Myocyte (in vitro differentiated cells): ENCODE measurements around the gene ACTR3C. TPM values are rescaled to one million over a fixed set of nuclear protein-coding genes. Genes with fewer than 3 reads are reported as not detected.
"Not testable (repeated sequence)": the region's sequence is repeated elsewhere in the genome, so short reads cannot be mapped to it uniquely, and the experiment has no call there.

Experiments
- DNase-seq: peaks from one replicate; pipeline ENCODE4 v3.0.0-alpha.2; 2012; ENCODE audit warnings: low read depth
- total RNA-seq: library from RNA; depleted of rRNA; stranded (reverse); fragments of >200 nt; gene quantifications from 2 replicates; pipeline ENCODE4 v1.2.3, GENCODE V29; 2014

ACTR3C gene
- total RNA-seq, 1 donor from 2014 or later: 0.32 TPM

DNA sequence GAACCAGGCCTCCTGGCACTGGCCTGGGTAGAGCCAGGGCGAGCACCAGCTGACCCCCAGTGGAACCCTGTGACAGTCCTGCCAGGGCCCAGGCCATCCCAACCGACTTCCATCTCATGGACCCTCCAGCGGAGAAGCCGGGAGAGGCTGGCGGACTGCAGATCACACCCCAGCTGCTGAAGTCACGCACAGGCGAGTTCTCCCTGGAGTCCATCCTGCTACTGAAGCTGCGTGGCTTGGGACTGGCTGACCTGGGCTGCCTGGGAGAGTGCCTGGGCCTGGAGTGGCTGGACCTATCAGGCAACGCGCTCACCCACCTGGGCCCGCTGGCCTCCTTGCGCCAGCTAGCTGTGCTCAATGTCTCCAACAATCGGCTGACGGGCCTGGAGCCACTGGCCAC is 13.4 kb upstream of the ACTR3C start:
- no peak for DNase-seq

DNA sequence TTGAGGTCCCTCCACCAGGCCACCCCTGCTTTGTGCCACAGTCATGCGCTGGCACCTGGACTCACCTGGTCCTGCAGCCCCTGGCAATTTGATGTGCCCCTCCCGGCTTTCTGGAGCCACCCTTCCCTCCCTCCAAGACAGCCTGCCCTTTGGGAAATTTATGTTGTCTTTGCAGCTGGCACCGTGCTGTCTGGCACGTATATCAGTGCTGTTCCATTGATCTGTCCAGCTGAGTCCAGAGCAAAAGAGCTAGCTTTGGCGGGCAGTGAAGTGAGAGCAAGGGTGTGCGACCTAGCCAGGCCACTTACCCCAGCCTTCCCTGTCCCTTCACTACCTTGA is 12.4 kb upstream of the ACTR3C start:
- no peak for DNase-seq

DNA sequence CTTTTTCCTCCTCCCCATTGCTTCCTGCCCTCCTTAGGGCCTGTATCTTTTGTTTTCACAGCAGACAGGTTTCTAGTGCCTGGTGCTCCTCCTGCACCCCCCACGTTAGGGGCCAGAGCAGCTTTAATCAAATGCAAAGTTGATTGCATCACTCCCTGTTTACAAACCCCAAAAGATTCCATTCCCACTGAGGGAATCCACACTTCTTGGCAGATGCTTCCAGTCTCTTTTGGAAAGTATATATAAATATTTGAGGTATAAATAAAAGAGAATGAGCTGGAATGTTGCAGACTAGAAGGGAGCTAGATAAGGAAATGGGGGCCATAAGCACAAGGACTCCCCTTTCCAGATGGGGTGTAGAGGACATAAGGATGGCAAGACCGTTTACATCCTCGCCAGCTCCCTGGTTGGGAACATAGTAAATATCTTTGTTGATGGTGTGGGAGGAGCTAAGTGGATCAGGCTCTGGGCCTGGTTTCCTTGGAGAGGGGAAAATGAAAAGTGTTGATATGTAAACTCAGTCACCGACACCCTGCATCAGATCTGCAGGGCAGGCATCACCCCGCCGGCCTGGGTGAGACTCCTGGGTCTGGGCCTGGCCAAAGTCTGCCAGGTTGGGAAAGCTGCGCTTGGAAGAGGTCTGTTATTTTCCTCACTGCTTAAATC is 11.9 kb upstream of the ACTR3C start:
- peak; percentile 62 for DNase-seq

DNA sequence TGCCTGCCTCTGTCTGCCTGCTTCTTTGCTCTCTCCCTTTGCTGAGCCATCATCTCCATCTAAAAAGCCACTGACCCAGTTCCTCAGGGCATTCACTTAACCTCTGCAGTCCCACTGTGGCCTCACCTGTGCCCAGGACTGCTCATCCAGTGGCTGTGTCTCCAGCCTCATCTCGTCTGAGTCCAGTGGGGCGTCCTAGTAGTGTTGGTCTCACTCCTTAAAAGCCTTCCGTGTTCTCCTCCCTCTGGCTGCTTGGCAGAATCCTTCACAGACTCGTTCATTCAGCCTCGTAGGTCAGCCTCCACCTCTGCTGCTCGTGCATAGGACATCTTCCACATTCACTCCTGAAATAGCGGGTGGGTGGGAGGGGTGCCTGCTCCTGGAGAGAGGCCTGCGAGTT is 10.8 kb upstream of the ACTR3C start:
- no peak for DNase-seq

DNA sequence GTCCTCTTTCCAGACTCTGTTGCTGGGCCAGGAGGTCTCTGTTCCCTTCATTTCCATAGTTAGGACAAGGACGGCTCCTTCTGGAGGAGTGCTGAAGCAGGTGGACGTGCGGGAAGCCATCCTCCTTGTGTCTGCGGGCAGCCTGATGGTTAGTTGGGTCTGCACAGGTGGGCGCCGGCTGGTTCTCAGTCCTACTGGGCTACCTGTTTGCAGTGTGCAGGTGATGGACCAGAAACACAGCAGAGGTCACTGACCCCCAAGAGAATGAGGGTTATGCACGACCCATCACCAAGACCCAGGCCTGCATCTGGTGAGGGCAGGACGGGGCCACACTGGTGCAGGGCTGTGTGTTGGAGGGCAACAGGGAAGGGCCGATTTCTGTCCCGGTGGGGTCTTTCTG is 10.3 kb upstream of the ACTR3C start:
- DNase-seq: no peak

DNA sequence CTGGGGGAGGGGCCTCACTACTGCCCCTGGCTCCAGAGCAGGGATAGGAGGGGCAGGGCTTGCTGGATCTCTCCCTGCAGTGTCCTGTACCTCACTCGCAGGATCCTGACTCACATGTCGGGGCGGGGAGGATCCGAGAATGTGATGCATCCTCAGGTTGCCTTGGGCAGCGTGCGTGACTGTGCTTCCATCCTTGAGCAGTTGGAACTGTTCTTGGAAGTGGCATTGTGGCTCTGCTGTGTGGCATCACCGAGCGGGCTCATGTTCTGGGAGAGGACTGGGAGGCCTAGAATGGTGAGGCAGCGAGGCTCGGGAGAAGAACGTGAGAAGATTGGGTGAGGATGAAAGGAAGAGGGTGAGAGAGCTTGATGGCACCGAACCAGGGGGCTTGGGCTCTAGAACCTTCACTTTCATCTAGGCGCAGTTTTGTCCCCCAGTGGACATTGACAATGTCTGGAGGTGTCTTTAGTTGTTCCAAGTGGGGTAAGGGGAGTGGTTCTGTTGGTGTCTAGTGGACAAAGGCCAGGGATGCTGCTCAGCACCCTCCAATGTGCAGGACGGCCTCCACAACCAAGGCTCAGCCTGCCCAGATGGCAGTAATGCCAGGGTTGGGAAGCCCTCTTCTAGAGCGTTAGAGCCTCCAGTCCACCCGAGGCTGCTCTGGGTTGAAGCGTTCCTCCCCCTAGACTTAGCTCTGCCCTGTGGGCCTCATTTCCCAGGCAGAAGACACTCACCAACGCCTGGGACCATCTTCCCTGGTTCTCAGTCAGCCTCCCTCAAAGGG is 9.7 kb upstream of the ACTR3C start:
- DNase-seq: no peak

DNA sequence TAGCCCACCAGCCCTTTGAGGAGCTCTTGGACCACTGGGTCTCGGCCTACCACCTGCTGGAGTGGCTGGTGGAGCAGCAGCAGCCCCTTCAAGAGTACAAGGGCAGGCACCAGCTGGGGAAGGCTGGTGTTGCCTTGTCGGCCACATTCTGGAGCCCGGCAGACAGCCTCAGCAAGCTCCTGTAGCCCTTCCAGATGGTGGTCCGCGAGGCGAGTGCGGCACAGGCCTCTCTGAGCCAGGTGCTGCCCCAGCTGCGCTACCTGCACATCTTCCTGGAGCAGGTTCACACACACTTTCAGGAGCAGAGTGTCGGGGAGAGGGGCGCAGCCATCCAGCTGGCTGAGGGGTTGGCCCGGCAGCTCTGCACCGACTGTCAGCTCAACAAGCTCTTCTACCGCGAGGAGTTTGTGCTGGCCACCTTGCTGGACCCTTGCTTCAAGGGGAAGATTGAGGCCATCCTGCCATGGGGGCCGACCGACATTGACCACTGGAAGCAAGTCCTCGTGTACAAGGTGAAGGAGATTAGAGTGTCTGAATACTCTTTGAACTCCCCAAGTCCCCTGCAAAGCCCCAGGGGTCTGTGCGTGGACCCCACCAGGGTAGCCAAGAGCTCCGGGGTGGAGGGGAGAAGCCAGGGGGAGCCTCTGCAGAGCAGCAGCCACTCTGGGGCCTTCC is 7.0 kb upstream of the ACTR3C start:
- peak; percentile 24 for DNase-seq

DNA sequence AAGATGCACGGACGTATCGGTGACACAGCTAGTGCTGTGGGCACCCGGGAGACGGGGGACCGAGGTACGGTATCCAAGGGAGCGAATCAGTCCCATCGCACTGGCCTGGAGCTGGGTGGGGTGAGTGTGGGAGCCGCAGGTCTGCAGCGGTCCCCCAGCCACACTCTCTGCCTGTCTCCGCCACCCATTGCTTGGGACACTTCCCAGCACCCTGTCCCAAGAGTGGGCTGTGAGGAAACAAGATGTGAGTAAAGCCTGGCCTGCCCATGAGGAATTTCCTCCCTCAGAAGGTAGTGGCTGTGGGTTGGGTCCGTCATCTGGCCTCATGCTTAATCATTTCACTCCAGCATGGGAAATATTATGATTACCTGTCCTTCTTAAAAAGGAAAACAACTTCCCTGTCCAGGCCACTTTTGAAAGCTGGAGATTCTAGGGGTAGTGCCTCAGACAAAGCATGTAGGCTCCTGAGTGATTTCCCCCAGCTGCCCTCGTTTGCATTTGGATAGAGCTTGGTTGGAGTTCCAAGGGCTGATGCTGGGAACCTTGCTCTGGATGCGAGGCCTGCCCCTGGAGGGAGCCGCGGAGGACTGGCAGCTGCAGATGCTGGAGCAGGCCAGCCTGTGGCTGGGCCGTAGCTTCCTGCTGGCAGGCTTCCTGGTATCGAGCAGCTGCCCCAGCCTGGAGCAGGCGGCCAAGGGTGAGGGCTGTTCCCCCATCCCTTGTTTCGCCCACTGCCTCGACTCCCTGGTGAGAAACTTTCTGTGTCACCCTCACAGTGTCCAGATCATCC is 6.2 kb upstream of the ACTR3C start:
- DNase-seq: peak; percentile 95

DNA sequence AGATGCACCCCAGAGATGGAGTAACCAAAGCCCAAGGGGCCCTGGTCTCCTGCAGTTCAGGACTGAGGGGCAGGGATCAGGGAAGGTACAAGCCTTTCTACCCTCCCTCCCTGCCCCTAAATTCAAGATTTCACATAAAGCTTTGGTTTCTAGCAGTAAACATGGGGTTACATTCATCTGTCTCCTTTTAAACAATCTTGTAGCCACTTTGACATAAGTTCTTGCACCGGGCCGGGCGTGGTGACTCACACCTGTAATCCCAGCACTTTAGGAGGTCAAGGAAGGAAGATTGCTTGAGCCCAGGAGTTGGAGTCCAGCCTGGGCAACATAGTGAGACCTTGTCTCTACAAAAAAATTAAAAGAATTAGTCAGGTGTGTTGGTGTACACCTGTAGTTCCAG is 4.0 kb upstream of the ACTR3C start:
- DNase-seq: no peak

DNA sequence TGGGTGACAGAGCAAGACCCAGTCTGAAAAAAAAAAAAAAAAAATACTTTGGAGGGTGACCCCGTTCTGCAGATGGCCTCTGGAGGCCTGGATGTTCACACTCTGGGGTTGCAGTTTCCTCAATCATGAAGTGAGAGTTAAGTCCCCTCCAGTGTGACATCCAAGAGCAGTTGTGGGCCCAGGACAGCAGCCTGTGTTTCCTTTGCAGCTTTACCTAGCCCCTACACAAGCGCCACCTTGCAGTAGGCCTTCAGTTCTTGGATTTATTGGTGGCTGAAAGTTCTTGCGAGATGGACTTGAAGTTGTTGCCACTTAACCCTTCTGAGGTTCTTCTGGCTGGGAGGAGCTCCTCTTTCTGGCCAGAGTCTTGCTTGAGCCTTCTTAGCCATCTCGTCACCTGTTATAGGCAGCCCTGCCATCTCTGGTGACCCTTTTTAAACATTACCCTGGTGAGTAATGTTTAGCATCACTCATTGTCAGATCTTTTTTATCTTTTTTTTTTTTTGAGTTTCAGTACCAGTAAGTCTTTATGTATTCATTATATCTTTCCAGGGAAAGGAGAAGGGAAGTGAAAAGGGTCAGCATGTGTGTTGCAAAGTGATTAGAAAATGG is 3.4 kb upstream of the ACTR3C start:
- no peak for DNase-seq

DNA sequence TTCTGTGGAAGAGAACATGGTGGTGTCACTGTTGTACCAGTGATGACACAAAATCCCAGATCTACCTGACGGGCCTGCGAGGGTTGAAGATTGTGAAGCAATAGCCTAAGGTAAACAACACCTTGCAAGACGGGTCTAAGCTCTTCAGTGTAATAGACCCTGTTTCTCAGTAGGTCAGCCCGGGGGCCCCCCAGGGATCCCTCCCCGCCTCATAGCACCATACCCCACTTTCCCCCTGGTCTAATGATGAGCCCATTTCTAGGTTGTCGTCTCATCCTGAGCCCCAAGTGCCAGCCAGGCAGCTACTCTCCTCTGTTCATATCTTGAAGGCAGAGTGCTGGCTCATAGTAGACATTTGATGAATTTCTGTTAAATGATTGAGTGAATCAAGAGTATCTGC is 2.6 kb upstream of the ACTR3C start:
- no peak for DNase-seq

DNA sequence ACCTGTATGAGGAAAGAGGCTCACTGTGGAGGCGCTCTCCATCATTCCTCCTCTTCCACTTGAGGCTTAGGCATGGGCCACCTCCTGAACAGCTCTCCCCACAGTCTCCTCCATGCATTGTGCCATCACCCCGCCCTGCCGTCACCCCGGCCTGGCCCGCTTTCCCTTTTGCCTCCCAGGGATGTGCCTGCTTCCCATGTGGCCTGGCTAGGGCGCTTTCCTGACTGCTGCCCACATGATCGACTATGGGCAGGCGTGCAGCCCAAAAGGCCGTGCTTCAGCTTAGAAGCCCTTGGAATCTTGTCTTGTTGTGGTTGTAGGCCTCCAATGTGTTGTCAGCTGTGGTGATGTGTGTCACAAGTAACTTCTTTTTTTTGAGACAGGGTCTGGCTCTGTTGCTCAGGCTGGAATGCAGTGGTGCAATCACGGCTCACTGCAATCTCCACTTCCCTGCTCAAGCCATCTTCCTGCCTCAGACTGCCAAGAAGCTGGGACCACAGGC is 1.8 kb upstream of the ACTR3C start:
- DNase-seq: peak; percentile 76

DNA sequence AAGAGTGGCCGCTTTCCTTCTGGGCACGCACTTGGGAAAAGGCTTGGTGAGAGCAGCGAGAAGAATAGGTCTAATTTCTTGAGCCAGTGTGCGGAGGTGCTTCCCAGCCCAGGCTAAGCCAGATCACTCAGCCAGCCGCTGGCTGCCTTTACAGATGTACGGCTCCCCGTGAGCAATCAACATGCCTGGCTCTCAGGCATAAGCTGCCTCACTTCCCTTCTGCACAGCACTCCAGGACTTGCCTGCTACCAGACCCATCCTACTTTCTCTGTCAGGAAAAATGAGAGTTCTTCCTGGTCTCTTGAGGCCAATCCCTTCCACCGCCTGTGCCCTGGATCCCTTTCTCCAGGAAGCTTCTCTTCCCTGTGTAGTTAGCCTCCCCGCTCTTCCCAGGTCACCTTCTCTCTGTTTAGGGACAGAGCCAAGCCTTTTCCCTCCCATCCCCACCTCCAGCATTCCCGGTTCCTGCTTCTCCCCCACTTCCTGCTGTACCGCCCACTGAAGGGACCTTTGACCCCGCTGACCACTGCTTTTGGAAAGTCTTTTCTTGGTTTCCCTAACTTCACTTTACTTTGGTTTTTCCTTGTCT is 1.1 kb upstream of the ACTR3C start:
- DNase-seq: peak; percentile 7

DNA sequence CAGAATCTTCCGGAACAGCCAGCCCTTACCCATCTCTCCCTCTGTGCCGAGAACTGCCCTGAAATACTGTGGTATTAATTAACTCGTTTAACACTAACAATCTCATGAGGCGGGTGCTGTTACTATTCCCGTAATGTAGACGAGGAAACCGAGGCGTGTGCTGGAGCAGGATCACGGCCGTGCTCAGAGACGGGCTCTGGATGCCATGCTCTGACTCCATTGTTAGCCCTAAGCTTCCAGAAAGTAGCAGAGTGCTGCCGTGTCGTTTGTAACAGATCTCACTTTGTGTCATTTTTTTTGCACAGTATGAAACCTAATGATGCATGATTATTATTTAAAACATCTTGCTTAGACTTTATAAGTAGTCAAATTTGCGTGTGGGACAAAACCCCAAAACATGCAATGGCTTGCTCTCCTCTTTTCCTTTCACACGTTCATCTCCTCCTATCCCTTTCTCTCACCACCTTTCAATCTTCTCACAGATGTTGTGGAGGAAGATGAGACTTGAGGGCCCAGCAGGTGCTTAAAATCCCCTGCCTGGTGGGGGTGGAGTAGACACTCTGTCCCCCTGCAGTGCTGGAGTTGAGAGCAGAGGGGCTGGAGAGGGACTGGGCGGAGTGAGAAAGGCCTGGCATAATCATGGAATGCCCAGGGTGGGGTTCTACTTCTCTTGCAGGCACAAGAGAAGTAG is 482 bp upstream of the ACTR3C start:
- no peak for DNase-seq

DNA sequence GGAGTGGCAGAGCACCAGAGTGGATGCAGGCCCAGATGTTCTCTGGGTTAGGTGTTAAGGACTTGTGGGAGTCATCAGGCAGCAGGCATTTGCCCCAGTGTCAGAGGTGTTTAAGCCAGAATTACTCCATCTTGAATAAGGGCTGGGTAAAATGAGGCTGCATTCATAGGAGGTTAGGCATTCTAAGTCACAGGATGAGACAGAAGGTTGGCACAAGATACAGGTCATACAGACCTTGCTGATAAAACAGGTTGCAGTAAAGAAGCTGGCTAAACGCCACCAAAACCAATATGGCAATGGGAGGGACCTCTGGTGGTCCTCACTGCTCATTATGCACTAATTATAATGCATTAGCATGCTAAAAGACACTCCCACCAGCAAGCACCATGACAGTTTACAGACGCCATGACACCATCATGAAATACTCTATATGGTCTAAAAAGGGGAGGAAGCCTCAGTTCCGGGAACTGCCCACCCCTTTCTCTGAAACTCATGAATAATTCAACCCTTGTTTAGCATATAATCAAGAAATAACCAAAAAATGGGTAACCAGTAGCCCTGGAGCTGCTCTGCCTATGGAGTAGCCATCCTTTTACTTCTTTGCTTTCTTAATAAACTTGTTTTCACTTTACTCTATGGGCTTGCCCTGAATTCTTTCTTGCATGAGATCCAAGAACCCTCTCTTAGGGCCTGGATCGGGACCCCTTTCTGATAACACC is 1.1 kb downstream of the ACTR3C start:
- no peak for DNase-seq

DNA sequence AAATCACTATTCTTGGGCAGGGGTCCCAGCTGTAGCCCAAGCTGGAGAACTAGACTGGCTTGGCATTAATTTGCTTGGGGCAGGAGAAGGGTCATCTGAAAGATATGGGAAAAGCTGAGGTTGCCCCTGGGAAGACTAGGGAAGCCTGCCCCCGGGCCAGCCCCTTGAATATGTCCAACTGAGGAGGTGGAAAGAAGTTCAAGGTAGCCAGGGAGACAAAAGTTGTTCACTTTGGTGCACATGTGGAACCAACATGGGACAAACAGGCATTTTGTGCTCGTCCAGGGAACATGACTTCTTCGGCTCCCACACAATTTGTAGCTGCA is 1.6 kb downstream of the ACTR3C start:
- no peak for DNase-seq

DNA sequence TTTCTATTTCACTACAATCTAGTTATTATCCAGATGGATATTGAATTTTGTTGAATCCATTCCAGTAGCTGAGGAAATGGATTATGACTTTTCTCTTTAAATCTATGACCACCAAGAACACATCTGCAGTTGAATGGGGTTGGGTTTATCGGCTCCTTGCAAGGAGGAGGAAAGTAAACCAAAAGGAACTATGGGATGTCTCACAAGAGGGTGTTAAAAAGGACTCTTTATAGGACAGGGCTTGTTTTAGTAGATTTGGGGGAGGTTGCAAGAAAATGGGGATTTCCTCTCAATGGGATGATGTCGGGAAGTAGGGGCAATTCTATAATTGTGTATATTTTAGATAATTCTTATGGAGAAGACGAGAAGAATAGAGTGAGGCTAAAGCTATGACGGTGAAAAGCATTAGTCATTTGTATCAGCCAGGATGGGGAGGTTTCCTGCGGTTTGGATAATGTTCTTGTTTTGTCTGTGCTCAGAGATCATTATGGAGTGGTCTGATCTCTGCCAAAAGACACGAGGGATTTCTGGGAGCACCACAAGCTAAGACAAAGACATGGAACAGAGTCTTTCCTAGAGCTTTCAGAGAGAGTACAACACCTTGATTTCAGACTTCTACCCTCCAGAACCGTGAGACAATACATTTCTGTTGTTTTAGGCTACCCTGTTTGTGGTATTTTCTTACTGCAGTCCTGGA is 5.4 kb downstream of the ACTR3C start:
- DNase-seq: peak; percentile 54

DNA sequence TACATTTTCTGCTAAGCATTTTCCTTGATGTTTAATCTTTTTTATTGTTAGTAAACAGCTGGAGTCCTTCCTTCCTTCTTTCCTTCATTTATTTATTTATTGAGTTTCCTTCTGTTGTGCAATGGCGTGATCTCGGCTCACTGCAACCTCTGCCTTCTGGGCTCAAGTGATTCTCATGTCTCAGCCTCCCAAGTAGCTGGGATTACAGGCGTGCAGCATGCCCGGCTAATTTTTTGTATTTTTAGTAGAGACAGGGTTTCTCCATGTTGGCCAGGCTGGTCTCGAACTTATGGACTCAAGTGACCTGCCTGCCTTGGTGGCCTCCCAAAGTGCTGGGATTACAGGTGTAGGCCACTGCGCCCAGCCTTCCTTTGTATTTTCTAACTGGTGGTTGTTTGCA is 6.4 kb downstream of the ACTR3C start:
- not testable (repeated sequence) for DNase-seq

DNA sequence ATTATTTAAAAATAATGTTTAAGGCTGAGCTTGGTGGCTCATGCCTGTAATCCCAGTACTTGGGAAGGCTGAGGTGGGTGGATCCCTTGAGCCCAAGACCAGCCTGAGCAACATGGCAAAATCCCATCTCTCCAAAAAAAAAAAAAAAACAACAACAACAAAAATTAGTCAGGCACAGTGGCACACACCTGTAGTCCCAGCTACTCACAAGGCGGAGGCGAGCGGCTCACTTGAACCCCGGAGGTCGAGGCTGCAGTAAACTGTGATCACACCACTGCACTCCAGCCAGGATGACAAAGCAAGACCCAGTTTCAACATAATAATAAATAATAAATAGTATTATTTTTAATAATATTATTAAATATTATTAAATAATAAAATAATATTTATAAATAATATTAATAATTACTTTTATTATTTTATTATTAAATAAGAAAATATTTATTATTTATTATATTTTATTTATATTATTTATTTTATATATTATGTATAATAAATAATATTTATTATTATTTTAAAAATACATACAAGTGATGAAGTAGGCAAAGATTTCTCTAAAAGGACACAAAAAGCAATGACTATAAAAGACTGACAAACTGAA is 8.6 kb downstream of the ACTR3C start:
- no peak for DNase-seq
